H9 (cell line): ENCODE data around the gene BTD. TPM values are rescaled to one million over a fixed set of nuclear protein-coding genes. Genes with fewer than 3 reads are reported as not detected.

Experiments
- DNase-seq: peaks from one replicate; pipeline ENCODE4 v3.0.0-alpha.2; 2017
- H2AFZ ChIP-seq: one replicate; pipeline ENCODE4 v1.6.1; 2013; ENCODE audit warnings: mild to moderate bottlenecking, low read length, control low read depth, moderate library complexity
- H2AK5ac ChIP-seq: 2 replicates; pipeline ENCODE4 v1.6.1; 2013; ENCODE audit warnings: low read length, control low read depth, mixed read lengths; ENCODE audit not compliant: insufficient read length
- H2BK120ac ChIP-seq: one replicate; pipeline ENCODE4 v1.6.1; 2013; ENCODE audit warnings: low read depth, mild to moderate bottlenecking, low read length, control low read depth, inconsistent platforms; ENCODE audit not compliant: poor library complexity, severe bottlenecking
- H2BK12ac ChIP-seq: 2 replicates; pipeline ENCODE4 v1.6.1; 2013; ENCODE audit warnings: low read length, control low read depth, mixed read lengths, low read depth; ENCODE audit not compliant: insufficient read length
- H2BK15ac ChIP-seq: 2 replicates; pipeline ENCODE4 v1.6.1; 2013; ENCODE audit warnings: low read depth, low read length, control low read depth
- H2BK20ac ChIP-seq: one replicate; pipeline ENCODE4 v1.6.1; 2013; ENCODE audit warnings: low read depth, mild to moderate bottlenecking, low read length, control low read depth, inconsistent platforms; ENCODE audit not compliant: poor library complexity, severe bottlenecking
- H2BK5ac ChIP-seq: 2 replicates; pipeline ENCODE4 v1.6.1; 2013; ENCODE audit warnings: low read length, control low read depth, mixed read lengths; ENCODE audit not compliant: insufficient read length
- H3K14ac ChIP-seq: 2 replicates; pipeline ENCODE4 v1.6.1; 2013; ENCODE audit warnings: low read length, control low read depth; ENCODE audit not compliant: insufficient read depth
- H3K18ac ChIP-seq: 2 replicates; pipeline ENCODE4 v1.6.1; 2013; ENCODE audit warnings: low read depth, mild to moderate bottlenecking, mixed read lengths, low read length, control low read depth; ENCODE audit not compliant: insufficient read length
- H3K23ac ChIP-seq: 2 replicates; pipeline ENCODE4 v1.6.1; 2013; ENCODE audit warnings: low read length, control low read depth, mixed read lengths, low read depth; ENCODE audit not compliant: insufficient read length
- H3K23me2 ChIP-seq: 2 replicates; pipeline ENCODE4 v1.6.1; 2013; ENCODE audit warnings: low read depth, mild to moderate bottlenecking, mixed read lengths, low read length, control low read depth; ENCODE audit not compliant: insufficient read length, poor library complexity, severe bottlenecking
- H3K27ac ChIP-seq: 2 replicates; pipeline ENCODE4 v1.5.1; 2013; ENCODE audit warnings: low read length, control low read depth, mixed read lengths, low read depth; ENCODE audit not compliant: insufficient read length
- H3K27me3 ChIP-seq: 2 replicates; pipeline ENCODE4 v1.6.1; 2013; ENCODE audit warnings: low read length, control low read depth, inconsistent platforms; ENCODE audit not compliant: insufficient read depth
- H3K4ac ChIP-seq: 2 replicates; pipeline ENCODE4 v1.6.1; 2013; ENCODE audit warnings: low read depth, mild to moderate bottlenecking, control low read depth, inconsistent platforms, low read length, moderate library complexity
- H3K4me1 ChIP-seq: 2 replicates; pipeline ENCODE4 v1.6.1; 2013; ENCODE audit warnings: low read length, control low read depth, inconsistent platforms; ENCODE audit not compliant: insufficient read depth
- H3K4me2 ChIP-seq: 2 replicates; pipeline ENCODE4 v1.6.1; 2013; ENCODE audit warnings: low read length, control low read depth, mixed read lengths; ENCODE audit not compliant: insufficient read length, insufficient read depth
- H3K56ac ChIP-seq: 2 replicates; pipeline ENCODE4 v1.6.1; 2013; ENCODE audit warnings: low read depth, mild to moderate bottlenecking, mixed read lengths, low read length, control low read depth; ENCODE audit not compliant: insufficient read length
- H3K79me1 ChIP-seq: 2 replicates; pipeline ENCODE4 v1.6.1; 2013; ENCODE audit warnings: low read depth, mild to moderate bottlenecking, moderate library complexity, low read length, control low read depth, inconsistent platforms; ENCODE audit not compliant: insufficient read depth, poor library complexity, severe bottlenecking
- H3K79me2 ChIP-seq: 2 replicates; pipeline ENCODE4 v1.6.1; 2013; ENCODE audit warnings: low read length, control low read depth, inconsistent platforms; ENCODE audit not compliant: insufficient read depth
- H3K9ac ChIP-seq: 2 replicates; pipeline ENCODE4 v1.6.1; 2013; ENCODE audit warnings: low read length, control low read depth, mixed read lengths; ENCODE audit not compliant: insufficient read length; ENCODE audit errors: extremely low read depth
- H3K9me3 ChIP-seq: one replicate; pipeline ENCODE4 v1.6.1; 2013; ENCODE audit warnings: low read depth, low read length, inconsistent platforms; ENCODE audit not compliant: control insufficient read depth
- H3T11ph ChIP-seq: one replicate; pipeline ENCODE4 v1.6.1; 2013; ENCODE audit warnings: mild to moderate bottlenecking, low read length, control low read depth, inconsistent platforms
- H4K20me1 ChIP-seq: one replicate; pipeline ENCODE4 v1.6.1; 2013; ENCODE audit not compliant: control insufficient read depth, insufficient read length, insufficient read depth
- H4K5ac ChIP-seq: 2 replicates; pipeline ENCODE4 v1.6.1; 2013; ENCODE audit warnings: low read depth, mild to moderate bottlenecking, mixed read lengths, low read length, control low read depth; ENCODE audit not compliant: insufficient read length
- H4K8ac ChIP-seq: replicated peaks from 2 replicates; pipeline ENCODE4 v1.6.1; 2013; ENCODE audit warnings: low read length, control low read depth, mixed read lengths, low read depth; ENCODE audit not compliant: insufficient read length
- H4K91ac ChIP-seq: 2 replicates; pipeline ENCODE4 v1.6.1; 2013; ENCODE audit warnings: low read depth, mild to moderate bottlenecking, moderate library complexity, mixed read lengths, low read length, control low read depth; ENCODE audit not compliant: insufficient read length
- H3K27ac Mint-ChIP-seq, 3 experiments: 2 replicates in 2 of 3; 3 replicates in 1 of 3; pipeline ENCODE4 v1.8.0; 2020 to 2021; ENCODE audit warnings: mixed read lengths in 3 of 3, mild to moderate bottlenecking in 1 of 3, moderate library complexity in 1 of 3
- H3K27me3 Mint-ChIP-seq: 2 replicates; pipeline ENCODE4 v1.8.0; 2021; ENCODE audit warnings: low read depth, mild to moderate bottlenecking, moderate library complexity, mixed read lengths
- H3K36me3 Mint-ChIP-seq, 3 experiments: 2 replicates in 2 of 3; 3 replicates in 1 of 3; pipeline ENCODE4 v1.8.0; 2020 to 2021; ENCODE audit warnings: low read depth in 3 of 3, mixed read lengths in 3 of 3; ENCODE audit not compliant: insufficient read depth in 1 of 3
- H3K4me1 Mint-ChIP-seq, 2 experiments: 2 replicates each; pipeline ENCODE4 v1.8.0; 2020; ENCODE audit warnings: mixed read lengths in 2 of 2
- H3K4me3 Mint-ChIP-seq, 2 experiments: 2 replicates in 1 of 2; 3 replicates in 1 of 2; pipeline ENCODE4 v1.8.0; 2020 to 2021; ENCODE audit warnings: mild to moderate bottlenecking in 2 of 2, mixed read lengths in 2 of 2, moderate library complexity in 1 of 2
- H3K9me3 Mint-ChIP-seq, 2 experiments: 2 replicates in 1 of 2; 3 replicates in 1 of 2; pipeline ENCODE4 v1.8.0; 2020; ENCODE audit warnings: mild to moderate bottlenecking in 2 of 2, mixed read lengths in 2 of 2, moderate library complexity in 1 of 2
- WGBS: extraction: QIAGEN DNeasy Blood & Tissue Kit; methylation state at CpG from one replicate; pipeline ENCODE4 v1.1.7; 2013; ENCODE audit warnings: missing lambda C conversion rate, low lambda C conversion rate, mixed read lengths; ENCODE audit not compliant: insufficient read length; ENCODE audit errors: extremely low coverage; 5-methylcytosine and 5-hydroxymethylcytosine counted together
- total RNA-seq: library from RNA; stranded (reverse); gene quantifications from 2 replicates; pipeline ENCODE4 v1.2.1, GENCODE V29; 2021
- TF ChIP-seq, protein P1 (sequence below): fragments of 200-600 bp; sonication (generic); conservative IDR thresholded peaks from 3 replicates; pipeline ENCODE4 v1.8.0; 2021; ENCODE audit warnings: antibody characterized with exemption, mild to moderate bottlenecking

The BTD gene
- total RNA-seq, 1 experiment from 2014 or later: 21.5 TPM

DNA sequence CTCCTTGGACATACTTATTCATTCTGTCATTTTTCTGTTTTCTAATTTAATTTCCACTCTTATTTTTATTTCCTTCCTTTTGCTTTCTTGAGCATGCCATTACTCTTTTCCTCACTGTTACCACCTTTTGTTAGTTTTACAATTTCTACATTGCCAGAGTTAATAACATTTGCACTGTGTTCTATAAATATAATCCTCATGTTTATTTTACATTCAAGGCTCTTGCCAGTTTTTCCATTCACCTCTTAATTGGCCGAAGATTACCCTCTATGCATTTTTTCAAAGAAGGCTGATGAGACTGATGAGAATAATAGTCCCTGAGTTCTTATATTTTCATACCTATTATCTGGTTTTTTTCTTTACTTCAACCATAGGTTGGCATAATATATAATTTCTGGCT is 10.5 kb downstream of the BTD start:
- no peak overlapping the region for H3K14ac ChIP-seq
- no peaks in the 10 kb centered on the region for H3K9me3 ChIP-seq
- no peak overlapping the region for H3K4ac ChIP-seq
- no peak overlapping the region for H4K8ac ChIP-seq
- no peak overlapping the region for H2BK20ac ChIP-seq
- H3K56ac ChIP-seq: no peak overlapping the region
- Mint-ChIP-seq H3K36me3 (no peaks in the 10 kb centered on the region; a peak in 1 of 7 replicates), H3K4me1 (peaks cover 4 to 5% of the 10 kb centered on the region in 2 experiments; a peak in 3 of 4 replicates), H3K9me3 (no peaks in the 10 kb centered on the region), H3K27me3 (no peaks in the 10 kb centered on the region), H3K4me3 (no peak overlapping the region), H3K27ac (no peak overlapping the region)
- H4K20me1 ChIP-seq: no peaks in the 10 kb centered on the region
- no peak overlapping the region for H4K5ac ChIP-seq
- H3K4me2 ChIP-seq: no peak overlapping the region
- H3K23ac ChIP-seq: no peak overlapping the region
- TF ChIP-seq, protein P1, sequence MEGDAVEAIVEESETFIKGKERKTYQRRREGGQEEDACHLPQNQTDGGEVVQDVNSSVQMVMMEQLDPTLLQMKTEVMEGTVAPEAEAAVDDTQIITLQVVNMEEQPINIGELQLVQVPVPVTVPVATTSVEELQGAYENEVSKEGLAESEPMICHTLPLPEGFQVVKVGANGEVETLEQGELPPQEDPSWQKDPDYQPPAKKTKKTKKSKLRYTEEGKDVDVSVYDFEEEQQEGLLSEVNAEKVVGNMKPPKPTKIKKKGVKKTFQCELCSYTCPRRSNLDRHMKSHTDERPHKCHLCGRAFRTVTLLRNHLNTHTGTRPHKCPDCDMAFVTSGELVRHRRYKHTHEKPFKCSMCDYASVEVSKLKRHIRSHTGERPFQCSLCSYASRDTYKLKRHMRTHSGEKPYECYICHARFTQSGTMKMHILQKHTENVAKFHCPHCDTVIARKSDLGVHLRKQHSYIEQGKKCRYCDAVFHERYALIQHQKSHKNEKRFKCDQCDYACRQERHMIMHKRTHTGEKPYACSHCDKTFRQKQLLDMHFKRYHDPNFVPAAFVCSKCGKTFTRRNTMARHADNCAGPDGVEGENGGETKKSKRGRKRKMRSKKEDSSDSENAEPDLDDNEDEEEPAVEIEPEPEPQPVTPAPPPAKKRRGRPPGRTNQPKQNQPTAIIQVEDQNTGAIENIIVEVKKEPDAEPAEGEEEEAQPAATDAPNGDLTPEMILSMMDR: no peak
- no peaks in the 10 kb centered on the region for H3K79me2 ChIP-seq
- no peak overlapping the region for H3T11ph ChIP-seq
- H2AFZ ChIP-seq: no peak overlapping the region
- no peak overlapping the region for H2BK120ac ChIP-seq
- WGBS: no CpG with 5 or more reads among the region's 1 CpG
- H2BK5ac ChIP-seq: no peak overlapping the region
- no peak overlapping the region for H2BK12ac ChIP-seq
- no peaks in the 10 kb centered on the region for H3K79me1 ChIP-seq
- no peaks in the 10 kb centered on the region for H3K23me2 ChIP-seq
- no peak for DNase-seq
- no peak overlapping the region for H3K18ac ChIP-seq
- no peaks in the 10 kb centered on the region for H3K4me1 ChIP-seq
- H4K91ac ChIP-seq: no peak overlapping the region
- H2AK5ac ChIP-seq: no peak overlapping the region
- H3K27me3 ChIP-seq: no peaks in the 10 kb centered on the region
- no peak overlapping the region for H3K27ac ChIP-seq
- no peak overlapping the region for H3K9ac ChIP-seq
- no peak overlapping the region for H2BK15ac ChIP-seq
